ENCODE measurements around the gene USO1.

The USO1 gene

DNA sequence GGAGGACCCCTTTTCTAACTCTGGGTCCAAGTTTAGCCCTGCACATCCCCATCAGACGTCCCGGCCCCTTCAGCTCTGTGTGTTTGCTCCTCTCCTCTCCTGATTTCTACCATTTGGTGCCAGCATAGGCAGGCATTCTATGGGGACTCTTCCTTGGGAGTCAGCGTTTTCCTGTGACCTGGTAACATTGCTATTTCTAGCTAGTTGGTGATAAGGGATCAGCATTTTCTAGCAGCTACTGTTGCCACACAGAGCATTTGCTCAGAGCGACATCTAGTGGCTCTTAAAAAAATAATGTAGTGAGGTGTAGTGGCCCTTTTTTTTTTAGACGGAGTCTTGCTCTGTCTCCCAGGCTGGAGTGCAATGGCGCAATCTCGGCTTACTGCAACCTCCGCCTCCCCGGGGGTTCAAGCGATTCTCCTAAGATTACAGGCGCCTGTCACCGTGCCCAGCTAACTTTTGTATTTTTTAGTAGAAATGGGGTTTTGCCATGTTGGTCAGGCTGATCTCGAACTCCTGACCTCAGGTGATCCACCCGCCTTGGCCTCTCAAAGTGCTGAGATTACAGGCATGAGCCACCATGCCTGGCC is 123.9 kb downstream of the USO1 start:
- DNase-seq, result peak; percentile 33

DNA sequence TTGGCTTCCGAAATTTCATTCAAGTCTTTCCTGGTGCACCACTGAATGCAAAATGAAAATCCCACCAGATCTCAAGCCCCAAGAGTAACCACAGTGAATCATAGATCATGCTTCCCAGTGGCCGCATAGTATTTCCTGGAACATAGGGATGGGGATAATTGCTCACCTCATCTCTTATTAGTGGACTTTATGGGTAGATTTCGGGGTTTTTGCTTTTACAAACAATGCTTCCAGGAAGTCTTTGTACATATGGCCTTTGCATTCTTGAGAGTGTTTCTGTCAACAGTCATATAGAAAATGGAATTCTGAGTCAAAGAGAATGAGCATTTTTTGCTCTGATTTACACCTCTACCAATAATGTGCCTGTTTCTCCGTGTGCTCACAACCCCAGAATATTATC is 124.5 kb downstream of the USO1 start:
- no peak for DNase-seq

DNA sequence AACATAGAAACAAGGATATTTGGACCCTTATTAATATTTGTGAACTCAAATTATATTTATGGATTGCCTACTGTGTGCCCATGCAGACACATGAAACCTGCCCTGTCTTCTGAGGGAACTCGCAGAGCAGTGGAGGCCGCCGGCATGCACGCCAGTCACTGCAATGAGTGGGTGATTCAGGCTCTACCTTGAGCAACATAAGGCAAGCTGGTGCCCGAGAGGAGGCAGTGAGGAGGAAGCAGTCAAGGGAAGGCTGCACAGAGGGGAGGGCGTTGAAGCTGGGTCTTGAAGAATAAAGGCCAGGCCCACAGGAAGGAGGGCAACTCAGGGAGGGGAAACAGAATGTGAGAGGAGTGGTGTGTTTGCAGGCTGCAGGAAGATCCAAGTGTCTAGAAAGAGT is 125.1 kb downstream of the USO1 start:
- no peak for DNase-seq

DNA sequence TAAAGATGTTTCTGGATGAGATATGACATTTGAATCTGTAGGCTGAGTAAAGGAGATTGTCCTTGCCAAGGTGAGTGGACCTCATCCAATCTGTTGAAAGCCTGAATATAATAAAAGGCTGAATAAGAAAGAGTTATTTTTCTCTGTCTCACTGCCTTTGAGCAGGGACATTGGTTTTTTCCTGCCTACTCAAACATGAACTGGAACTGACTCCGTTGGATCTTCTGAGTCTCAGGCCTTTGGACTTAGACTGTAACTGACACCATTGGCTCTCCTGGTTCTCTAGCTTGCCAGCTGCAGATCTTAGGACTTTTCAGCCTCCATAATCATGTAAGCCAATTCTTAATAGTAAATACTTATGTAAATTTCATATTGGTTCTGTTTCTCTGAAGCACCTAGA is 134.3 kb downstream of the USO1 start:
- no peak for DNase-seq

DNA sequence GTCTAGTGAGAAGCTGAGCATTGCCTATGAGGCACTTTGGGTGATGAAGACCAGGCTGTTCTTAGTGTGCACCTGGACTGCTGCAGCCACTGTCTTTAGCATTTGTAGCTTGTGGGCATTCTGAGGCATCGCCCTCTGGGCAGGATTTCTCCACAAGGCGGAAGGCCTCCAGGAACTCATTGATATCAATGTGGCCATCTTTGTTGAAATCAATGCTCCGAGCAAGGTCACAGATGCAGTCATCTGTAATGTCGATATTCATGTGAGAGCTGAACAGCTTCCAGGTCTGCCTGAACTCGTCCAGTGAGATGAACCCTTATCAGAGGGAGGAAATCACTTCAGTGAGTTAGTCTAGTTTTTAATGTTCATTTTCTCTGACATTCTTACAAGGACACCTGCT is 136.2 kb downstream of the USO1 start:
- DNase-seq, result no peak
